ENCODE measurements around the gene GLS.
"Not testable (repeated sequence)": the region's sequence is repeated elsewhere in the genome, so short reads cannot be mapped to it uniquely, and the experiment has no call there.

GLS gene

DNA sequence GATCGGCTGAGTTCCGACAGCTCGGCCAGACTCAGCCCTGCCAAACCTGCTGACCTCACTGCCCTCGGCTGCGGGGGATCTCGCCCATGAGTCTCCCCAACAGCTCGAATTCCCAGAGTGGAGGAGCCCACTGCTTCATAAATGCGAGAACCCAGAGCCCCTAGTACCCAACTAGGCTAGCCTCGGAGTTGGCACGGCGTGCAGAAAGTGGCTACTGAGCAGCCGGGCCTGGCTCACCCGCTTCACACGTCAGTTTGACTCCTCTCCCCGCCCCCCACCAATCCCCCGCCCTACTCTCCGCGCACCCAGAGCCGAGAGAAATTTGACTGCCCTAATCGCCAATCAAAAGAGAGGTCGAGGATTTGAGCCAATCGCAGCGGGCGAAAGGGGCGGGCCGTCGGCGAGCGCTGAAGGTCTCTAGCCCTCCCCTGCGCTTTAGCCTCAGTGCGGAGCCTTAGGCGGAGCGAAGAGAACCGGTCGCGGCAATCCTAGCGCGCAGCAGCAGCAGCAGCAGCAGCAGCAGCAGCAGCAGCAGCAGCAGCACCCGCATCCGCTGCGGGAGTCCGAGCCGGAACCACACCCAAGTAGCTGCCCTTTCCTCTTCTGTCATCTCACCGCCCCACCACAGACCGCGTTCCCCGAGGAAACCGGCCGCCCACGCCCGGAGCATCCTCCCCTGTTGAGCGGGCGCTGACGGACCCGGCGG, at the start of gene GLS:
TSS of gene GLS (plus strand) at position 444 of the 706 bp plus-strand sequence. CDS start 264 bp downstream, outside the sequence.
- DNase-seq = peak; percentile 97 to 98

DNA sequence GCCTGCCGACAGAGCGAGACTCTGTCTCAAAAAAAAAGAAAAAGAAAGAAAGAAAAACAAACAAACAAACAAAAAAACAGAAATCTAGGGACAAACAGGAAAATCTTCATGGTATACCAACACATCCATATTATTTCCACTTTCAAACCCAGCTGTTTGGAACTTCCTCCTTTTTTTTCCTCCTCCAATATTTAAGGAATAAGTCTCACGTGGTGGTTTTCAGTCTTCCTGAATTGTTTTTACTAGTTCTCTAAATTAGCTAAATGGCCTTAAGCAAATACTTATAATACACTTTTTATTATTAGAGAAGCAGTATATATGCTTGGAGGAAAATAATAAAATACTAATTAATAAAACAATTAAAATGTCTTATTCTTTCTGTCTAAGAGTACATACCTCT, 48.7 kb upstream of the GLS start:
- DNase-seq = no peak

DNA sequence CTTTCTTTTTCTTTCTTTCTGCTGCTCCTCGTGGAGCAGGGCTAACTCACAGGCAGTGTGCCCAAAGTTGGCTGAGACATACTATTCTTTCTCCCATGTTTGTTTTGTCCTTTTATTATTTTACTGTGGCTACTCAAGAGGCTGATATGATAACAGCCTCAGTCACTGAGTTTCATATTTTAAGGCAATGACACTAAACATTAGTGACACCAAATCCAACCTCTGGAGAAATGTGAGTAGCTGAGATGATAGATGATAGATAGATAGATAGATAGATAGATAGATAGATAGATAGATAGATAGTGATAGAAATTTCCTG, 45.8 kb upstream of the GLS start:
- DNase-seq = no peak

DNA sequence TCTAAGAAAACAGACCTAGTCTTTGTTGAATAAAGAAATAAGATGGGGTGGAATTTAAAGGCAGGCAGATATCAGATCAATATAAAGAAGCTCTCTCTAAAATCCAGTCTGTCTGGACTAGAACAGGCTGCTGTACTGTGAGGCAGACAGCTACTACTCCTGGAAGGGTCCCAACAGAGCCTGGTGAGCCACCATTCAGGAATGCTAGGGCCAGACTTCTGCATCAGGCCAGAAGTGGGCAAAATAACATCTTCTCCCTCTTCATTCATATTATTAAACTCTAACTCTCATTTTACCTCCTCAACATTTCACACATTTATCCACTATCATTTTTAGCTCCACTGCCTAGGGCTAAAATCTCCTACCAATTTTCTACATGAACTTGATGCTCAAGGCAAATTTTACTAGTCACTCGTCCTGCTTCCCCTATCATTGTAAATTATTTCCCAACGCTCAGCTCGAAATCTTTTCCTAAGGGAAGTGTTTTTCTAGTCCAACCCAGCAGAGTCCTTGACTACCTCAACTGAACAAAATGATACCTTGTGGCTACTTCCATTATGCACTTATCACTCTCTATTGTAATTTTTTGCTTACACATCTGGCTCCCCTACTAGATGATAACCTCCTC, 45.2 kb upstream of the GLS start:
- no peak for DNase-seq

DNA sequence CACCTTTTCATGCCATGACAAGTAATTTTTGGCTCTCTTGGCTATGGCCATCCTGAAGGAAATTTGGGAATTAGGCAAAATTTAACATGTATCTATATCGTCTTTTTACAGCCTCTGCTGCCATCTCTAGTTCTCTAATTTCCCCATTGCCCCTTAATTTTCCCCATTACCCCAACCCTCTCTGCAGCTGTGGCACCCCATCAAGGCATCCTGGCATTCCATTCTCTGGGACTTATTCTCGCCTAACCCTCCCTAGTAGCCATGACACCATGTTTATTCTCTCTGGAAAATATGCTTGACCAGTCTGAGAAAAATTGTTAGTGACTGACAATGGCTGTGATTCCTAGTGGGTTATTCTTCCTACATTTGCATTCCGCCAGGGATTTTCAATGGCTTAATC, 43.9 kb upstream of the GLS start:
- DNase-seq = no peak

DNA sequence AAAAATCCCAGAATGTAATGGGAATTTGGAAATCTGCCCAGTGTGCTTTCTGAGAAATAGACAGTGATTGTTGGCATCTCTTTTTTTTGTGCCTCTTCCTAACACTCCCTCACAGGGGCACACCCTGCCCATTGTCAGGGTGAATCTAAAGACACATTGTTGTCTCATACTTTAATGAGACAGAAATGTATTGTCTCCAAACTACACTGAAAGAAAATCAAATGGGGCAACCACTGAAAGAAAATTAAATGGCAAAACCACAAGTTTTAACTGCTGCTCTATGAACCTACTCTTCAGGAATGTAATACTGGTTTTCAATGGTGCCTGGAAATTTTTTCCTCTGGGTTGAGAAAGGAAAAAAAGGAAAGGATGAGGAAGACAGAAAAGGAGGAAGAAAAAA, 43.2 kb upstream of the GLS start:
- DNase-seq = no peak

DNA sequence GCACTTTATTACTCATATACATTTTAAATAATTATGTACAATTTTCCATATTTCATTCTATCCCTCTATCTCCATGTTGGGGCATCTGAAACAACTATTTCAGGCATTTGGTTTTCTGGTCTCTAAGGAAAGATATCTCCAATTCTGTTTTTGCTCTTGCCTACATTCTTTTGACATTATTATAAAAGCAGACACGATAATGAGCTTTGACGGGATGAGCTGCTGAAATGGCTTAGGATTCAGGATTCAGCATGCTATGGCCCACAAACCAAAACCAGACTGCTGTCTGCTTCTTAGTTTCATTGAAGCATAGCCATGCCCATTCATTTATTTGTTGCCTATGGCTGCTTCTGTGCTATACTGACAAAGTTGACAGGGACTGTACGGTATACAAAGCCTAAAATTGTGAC, 42.7 kb upstream of the GLS start:
- DNase-seq = no peak

DNA sequence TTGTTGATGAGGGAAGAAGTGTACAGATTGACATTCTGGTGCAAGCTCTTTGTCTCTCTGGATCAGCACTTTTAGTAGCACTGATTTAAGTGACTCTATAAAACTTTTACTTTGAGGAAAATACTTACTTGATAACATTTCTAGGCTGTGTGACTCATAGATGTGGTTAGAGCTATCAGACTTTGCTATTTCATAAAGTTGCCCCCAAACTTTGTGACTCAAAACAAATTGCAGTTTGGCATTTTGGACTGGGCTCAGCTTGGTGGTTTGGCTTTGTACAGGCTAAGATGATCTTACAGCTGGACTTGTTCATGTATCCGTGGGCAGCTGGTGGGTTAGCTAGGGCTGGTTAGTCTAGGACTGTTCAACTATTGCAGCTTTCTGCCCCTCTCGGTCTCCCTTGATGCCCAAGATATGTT, 42.1 kb upstream of the GLS start:
- DNase-seq = no peak

DNA sequence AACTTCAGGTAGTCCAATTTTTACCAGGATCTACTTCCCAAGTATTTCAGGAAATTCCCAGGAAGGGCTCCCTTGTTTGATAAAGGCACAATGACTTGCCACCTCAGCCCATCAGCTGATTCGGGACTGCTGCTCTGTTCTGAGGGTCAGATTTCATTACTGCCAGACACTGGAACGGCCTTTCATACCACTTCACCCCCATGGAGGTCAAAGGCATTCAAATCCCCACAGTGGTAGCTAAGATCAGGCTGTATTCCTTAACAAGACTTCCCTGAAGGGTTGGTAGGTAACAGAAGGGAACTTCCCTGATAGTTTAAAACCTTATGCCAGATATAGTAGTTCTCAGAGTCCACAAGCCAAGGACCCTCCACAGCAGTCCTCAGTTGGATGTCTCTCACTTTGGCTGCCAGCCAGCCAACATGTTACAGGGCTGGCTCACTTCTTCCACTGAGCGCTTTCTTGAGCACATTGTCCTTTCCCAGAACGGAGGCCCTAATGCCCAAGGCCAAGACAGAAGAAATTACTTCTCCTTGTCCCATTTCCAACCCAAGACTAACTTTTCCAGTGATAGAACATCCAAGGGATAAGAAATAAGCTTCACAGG, 40.0 kb upstream of the GLS start:
- DNase-seq = no peak

DNA sequence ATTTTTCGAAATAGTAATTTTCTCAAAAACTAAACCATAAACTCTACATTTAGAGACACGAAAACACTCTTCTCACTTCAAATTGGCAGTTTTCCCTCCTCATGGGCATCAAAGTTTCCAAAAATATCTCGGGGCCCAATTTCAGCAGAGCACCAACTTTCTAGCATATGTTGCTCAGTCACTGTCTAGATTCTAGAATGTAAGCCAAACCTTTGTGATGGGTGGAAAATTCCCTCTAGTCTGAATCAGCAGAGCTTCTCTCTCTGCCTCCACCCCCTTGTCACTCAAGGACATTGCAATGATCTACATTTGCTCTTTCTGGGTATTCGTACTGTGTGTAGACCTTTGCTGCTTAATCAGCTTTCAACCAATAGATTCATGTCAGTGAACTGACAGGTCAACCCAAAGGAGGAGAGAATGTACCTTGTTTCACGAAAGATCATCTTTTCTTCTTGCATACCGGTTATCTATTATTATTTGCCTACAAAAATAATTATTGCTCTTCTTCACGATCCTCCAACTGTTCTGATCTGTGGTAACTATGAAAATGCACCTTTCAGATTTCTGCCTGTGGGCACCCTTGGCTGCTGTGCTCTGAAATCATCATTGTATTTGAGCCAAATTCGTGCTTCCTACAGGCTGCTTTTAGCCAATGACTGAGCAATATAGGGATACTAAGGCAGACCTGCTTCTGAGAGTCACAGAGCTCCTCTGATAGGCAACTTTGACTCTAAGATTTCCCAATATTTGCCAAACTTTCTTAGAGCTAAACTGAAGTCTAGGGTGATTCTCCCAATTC, 38.7 kb upstream of the GLS start:
- no peak for DNase-seq

GRCh38 chr2:190842606-190843104, 38.0 kb upstream of the GLS start:
- DNase-seq = no peak

DNA sequence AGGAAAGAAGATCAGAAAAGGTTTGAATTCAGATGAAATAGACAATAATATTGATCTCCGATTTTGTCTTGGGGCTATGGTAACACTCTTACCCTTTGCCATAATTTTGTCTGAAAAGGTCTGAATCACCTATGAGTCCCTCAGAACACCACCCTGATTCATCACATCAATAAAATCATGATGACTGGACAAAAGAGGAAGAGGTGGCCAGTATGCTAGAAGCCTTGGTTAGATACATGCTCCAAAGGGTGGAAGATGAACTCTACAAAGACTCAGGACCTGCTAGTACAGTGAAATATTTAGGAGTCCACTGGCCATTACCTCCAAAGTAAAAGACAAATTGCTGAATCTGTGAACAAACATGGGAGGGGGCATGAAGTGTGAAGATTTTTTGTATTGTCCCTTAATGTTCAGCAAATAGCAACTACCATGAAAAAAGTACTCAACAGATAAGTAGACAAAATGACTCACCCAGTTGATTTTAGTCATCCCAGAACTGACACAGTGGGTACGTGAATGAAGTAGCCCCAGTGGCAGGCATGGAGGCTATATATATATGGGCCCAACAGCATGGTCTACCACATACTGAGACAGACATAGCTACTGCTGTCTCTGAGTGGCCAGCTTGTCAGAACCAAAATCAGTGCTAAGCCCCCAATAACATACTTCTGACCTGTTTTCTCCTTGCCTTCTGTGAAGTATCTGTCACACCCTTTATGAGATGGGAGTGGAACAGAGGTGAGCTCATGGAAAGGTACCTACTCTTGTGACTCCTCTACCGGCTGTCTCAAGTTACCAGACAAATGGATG, 36.5 kb upstream of the GLS start:
- DNase-seq = no peak

GRCh38 chr2:190844700-190845401, 35.8 kb upstream of the GLS start:
- no peak for DNase-seq

- DNase-seq = no peak
Observed at GRCh38 chr2:190846746-190847145, 33.9 kb upstream of the GLS start.

DNA sequence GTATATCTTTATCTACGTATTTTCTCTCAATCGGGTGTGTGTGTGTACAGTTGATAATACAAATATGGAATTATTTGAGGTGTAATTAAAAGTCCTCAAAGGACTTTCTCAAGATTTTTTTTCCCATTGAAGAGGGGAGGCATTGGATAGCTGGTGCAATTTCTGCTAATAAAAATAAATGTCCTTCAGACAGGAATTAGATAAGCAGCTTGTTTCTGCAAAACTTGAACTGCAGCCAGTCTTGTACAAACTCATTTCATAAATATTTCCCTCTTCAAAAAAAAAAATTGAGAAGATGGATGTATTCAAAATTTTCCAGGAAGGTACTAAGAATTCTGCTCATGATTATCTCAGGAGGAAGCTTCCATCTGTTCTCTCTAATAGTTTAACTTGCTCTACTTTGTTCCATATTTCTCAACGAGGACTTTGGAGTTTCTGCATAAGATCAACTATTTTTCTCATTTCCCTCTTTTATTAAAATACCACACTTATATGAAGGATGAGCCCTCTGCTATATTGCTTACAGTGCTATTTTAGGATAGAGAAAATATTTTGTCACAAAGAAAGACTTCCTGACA, 33.0 kb upstream of the GLS start:
- no peak for DNase-seq

- DNase-seq = no peak
Observed at GRCh38 chr2:190849774-190850173, 30.8 kb upstream of the GLS start.

DNA sequence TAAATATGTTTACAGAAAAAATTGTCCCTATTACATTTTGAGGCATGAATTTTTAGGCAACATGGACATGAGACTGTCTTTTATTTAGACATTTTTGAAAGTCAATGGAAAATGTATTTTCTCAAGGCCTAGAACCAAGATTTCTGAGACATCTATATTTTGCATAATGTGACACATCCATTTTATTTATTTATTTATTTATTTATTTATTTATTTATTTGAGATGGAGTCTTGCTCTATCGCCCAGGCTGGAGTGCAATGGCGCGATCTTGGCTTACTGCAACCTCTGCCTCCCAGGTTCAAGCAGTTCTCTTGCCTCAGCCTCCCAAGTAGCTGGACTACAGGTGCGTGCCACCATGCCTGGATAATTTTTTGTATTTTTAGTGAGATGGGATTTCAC, 27.6 kb upstream of the GLS start:
- DNase-seq = not testable (repeated sequence)

- DNase-seq = no peak
Observed at GRCh38 chr2:190853531-190854383, 26.9 kb upstream of the GLS start.

DNA sequence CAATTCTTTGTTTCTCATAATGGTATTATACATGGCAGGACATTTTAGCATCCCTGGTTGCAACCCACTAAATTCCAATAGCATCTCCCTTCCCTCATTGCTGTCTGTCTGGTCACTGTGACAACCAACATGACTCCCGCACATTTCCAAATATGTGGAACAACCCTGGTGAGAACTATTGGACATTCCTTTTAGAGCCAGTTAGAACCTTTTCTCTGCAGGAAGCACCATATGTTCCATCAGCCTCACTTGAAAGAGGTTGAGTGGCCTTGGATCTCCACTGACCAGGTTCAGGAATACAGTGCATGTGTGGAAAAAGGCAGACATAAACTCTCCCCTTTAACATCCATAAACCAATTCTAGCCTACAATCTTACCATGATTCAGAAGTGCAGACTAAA, 25.9 kb upstream of the GLS start:
- DNase-seq = no peak

- DNase-seq = no peak
Observed at GRCh38 chr2:190855245-190855644, 25.4 kb upstream of the GLS start.

DNA sequence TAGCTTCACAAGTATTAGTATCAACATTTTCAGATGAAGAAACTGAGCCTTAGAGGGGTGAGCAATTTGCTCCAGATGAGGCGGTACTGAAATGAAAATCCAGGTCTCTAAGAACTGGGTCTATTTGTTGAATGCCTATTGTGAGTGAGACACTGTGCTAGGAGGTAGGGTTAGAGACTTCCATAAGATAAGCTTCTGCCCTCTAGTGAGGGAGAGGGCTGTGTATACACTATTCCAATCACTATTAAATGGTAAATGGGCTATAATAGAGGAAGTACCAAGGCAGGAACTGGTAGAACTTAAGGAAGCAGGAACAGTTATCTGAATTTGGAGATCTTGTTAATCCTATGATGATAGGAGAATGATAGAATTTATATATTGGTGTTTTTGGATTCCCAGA, 23.6 kb upstream of the GLS start:
- no peak for DNase-seq

Data from CD4-positive, alpha-beta T cell treated with Interleukin-1 beta for 1 hour (primary cell).